GM12878 (cell line): Measurements from ENCODE around the gene AGAP1.

ENCODE experiments used
- CTCF ChIP-seq, 3 experiments: IDR thresholded peaks in 2 of 3; conservative IDR thresholded peaks in 1 of 3; 2 replicates each; pipeline ENCODE4 v1.5.1; 2011; ENCODE audit warnings: low read depth in 3 of 3, low read length in 3 of 3, mild to moderate bottlenecking in 3 of 3, control low read depth in 2 of 3, moderate library complexity in 2 of 3, inconsistent platforms in 1 of 3, mixed read lengths in 1 of 3; ENCODE audit not compliant: control insufficient read depth in 2 of 3, insufficient read depth in 1 of 3; ENCODE audit errors: extremely low read depth in 1 of 3
- EZH2 ChIP-seq: IDR thresholded peaks from 2 replicates; pipeline ENCODE4 v1.6.1; 2012; ENCODE audit warnings: low read depth, mild to moderate bottlenecking, control low read depth, inconsistent platforms, low read length, borderline replicate concordance; ENCODE audit not compliant: control insufficient read depth
- FOXM1 ChIP-seq: IDR thresholded peaks from 2 replicates; pipeline ENCODE4 v1.6.1; 2012; ENCODE audit warnings: low read depth, mild to moderate bottlenecking, inconsistent platforms, low read length, moderate library complexity
- IRF4 ChIP-seq: IDR thresholded peaks from 2 replicates; pipeline ENCODE4 v1.6.1; 2011; ENCODE audit warnings: low read depth, low read length
- JUND ChIP-seq: IDR thresholded peaks from 2 replicates; pipeline ENCODE4 v1.6.1; 2012; ENCODE audit warnings: low read depth, mild to moderate bottlenecking, low read length, improper control_type of control experiment, moderate library complexity
- MAX ChIP-seq: IDR thresholded peaks from 2 replicates; pipeline ENCODE4 v1.6.1; 2012; ENCODE audit warnings: low read depth, low read length, improper control_type of control experiment
- POLR2A ChIP-seq: IDR thresholded peaks from 2 replicates; pipeline ENCODE4 v1.6.1; 2011; ENCODE audit warnings: low read depth, mild to moderate bottlenecking, low read length
- POLR2AphosphoS2 ChIP-seq: IDR thresholded peaks from 2 replicates; pipeline ENCODE4 v1.6.1; 2011; ENCODE audit warnings: low read depth, mild to moderate bottlenecking, low read length, improper control_type of control experiment, moderate library complexity
- SKIL ChIP-seq: fragments of 450-650 bp; IDR thresholded peaks from 2 replicates; pipeline ENCODE4 v1.6.1; 2017; ENCODE audit warnings: mild to moderate bottlenecking, low read depth, inconsistent platforms; ENCODE audit not compliant: poor library complexity, severe bottlenecking

GRCh38 chr2:236180831-236181453, 687.1 kb downstream of the AGAP1 start:
- TF ChIP-seq MAX (no peak), CTCF (IDR thresholded peaks at IDR 0.05 in 2 of 3, conservative IDR thresholded peaks at IDR 0.05 in 1 of 3; ENCODE audit: control insufficient read depth in 2 of 3, extremely low read depth in 1 of 3, insufficient read depth in 1 of 3, low read depth in 3 of 3, low read length in 3 of 3) (peak; percentile 54 to 61 (median 57)), SKIL (no peak), EZH2 (no peak), JUND (no peak), POLR2AphosphoS2 (no peak), IRF4 (no peak), POLR2A (no peak), FOXM1 (no peak)
